ENCODE results near the gene UBR4. TPM values are rescaled to one million over a fixed set of nuclear protein-coding genes. Genes with fewer than 3 reads are reported as not detected.

UBR4 gene
- total and polyA plus RNA-seq, 2 of the 8 experiments (the other 6 are each of a cell fraction or from before 2014, with no cell fraction given): 139 to 152 TPM

DNA sequence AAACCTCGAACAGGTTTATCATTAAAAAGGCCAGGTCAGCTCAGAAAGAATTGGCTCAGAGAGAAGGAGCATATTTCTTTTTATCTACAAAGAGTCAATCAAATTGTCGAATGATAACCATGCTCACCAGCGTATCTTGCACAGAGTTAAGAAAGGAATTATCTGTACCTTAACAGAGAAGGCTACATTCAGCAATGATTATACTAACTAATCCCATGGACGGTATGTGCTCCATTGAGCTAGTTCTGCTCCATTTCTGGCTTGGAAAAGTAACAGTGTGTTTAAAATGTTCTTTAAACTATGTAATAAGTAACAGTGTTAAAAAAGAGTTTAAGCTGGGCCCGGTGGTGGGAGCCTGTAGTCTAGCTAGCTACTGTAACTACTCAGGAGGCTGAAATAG lies 4.2 kb downstream of the UBR4 start:
- no peak overlapping the region for H3K18ac ChIP-seq (ENCODE audit: extremely low read depth, low read length)
- H3K23ac ChIP-seq (ENCODE audit: insufficient read length): no peak overlapping the region
- H2BK120ac ChIP-seq (replicated peaks; ENCODE audit: low read depth, low read length): no peak overlapping the region
- H4K20me1 ChIP-seq (replicated peaks in 1 of 2; ENCODE audit: control insufficient read depth in 1 of 2, insufficient read depth in 2 of 2, low read length in 2 of 2): peaks cover 20% of the 10 kb centered on the region in 2 experiments
- no peak overlapping the region for H4K91ac ChIP-seq (replicated peaks; ENCODE audit: insufficient read length, low read length)
- no peak for FAIRE-seq
- no peak overlapping the region for H2AFZ ChIP-seq (ENCODE audit: low read length)
- no peak overlapping the region for H3K56ac ChIP-seq (replicated peaks; ENCODE audit: insufficient read length, low read depth, low read length)
- no peak overlapping the region for H2AK5ac ChIP-seq (ENCODE audit: low read depth, low read length)
- peaks cover 0 to 4% (median 0%) of the 10 kb centered on the region in 4 experiments; a peak in 2 of 7 replicates for H3K4me1 ChIP-seq (replicated peaks in 1 of 4; ENCODE audit: control insufficient read depth in 3 of 4, insufficient read depth in 4 of 4, low read length in 3 of 4)
- H3K4me3 ChIP-seq (ENCODE audit: extremely low read depth in 1 of 4, insufficient read depth in 2 of 4, low read depth in 3 of 4, low read length in 4 of 4): no peak overlapping the region
- ChIA-PET CTCF (ENCODE audit: partially characterized antibody) (interaction anchor here (0.7 to 1.7 kb wide), 2 partner anchors 52 to 445 kb away, joined by 3 read pairs; no protein-coding TSS in a partner anchor), POLR2A (ENCODE audit: partially characterized antibody) (interaction anchor here (0.7 to 6.4 kb wide), 4 partner anchors 15 to 136 kb away, joined by 3 to 42 read pairs (median 4); partner anchors contain the start of genes EMC1 and MRTO4)
- no peak overlapping the region for H3K14ac ChIP-seq (ENCODE audit: insufficient read length)
- 90% methylated on average over 5 of the region's 5 CpGs; no CpG with 5 or more reads in 1 of the 2 experiments for WGBS, 2 experiments (ENCODE audit: extremely low coverage in 1 of 2, insufficient coverage in 1 of 2, insufficient read length in 1 of 2, insufficient replicate concordance in 2 of 2, low coverage in 1 of 2, low lambda C conversion rate in 2 of 2, missing lambda C conversion rate in 1 of 2)
- no peak overlapping the region; a peak in 1 of 7 replicates for H3K9ac ChIP-seq (replicated peaks in 1 of 4; ENCODE audit: extremely low read depth in 1 of 4, low read depth in 3 of 4, low read length in 3 of 4)
- no peak overlapping the region for H2BK15ac ChIP-seq (ENCODE audit: low read length)
- H4K5ac ChIP-seq (ENCODE audit: insufficient read length, low read depth, low read length): no peak overlapping the region
- DNase-seq (ENCODE audit: low read depth in 1 of 2, low spot score in 2 of 2): no peak
- peaks cover 0 to 7% (median 0%) of the 10 kb centered on the region in 4 experiments; a peak in 2 of 8 replicates for H3K36me3 ChIP-seq (ENCODE audit: control insufficient read depth in 2 of 4, insufficient read depth in 4 of 4, low read length in 3 of 4)
- H2BK5ac ChIP-seq (ENCODE audit: low read depth, low read length): no peak overlapping the region
- H4K8ac ChIP-seq (ENCODE audit: extremely low read depth, insufficient read depth, low read length): no peak overlapping the region
- peaks cover under 1% of the 10 kb centered on the region for H3K79me1 ChIP-seq (ENCODE audit: low read depth, low read length)
- no peak overlapping the region for H3K4ac ChIP-seq (replicated peaks; ENCODE audit: insufficient read length, low read depth, low read length)
- no peaks in the 10 kb centered on the region for H3K9me3 ChIP-seq (ENCODE audit: insufficient read depth in 2 of 2, low read depth in 1 of 2, low read length in 1 of 2)
- no peak overlapping the region for H2BK20ac ChIP-seq (ENCODE audit: low read length)
- no peaks in the 10 kb centered on the region for H3K27me3 ChIP-seq (replicated peaks in 1 of 4; ENCODE audit: control insufficient read depth in 3 of 4, extremely low read depth in 1 of 4, insufficient read depth in 3 of 4, low read length in 3 of 4)
- no peak overlapping the region for H3K27ac ChIP-seq (ENCODE audit: low read depth, low read length)
- H3K79me2 ChIP-seq (ENCODE audit: control insufficient read depth in 1 of 2, insufficient read depth in 2 of 2, low read length in 2 of 2): peaks cover 60 to 92% of the 10 kb centered on the region in 2 experiments
- no peak overlapping the region for H2BK12ac ChIP-seq (ENCODE audit: low read depth, low read length)
- TF ChIP-seq CEBPB (IDR thresholded peaks at IDR 0.05; ENCODE audit: low read depth, low read length): no peak
- TF ChIP-seq TBP (IDR thresholded peaks at IDR 0.05; ENCODE audit: low read depth, low read length): no peak
- TF ChIP-seq RNF2 (IDR thresholded peaks at IDR 0.05; ENCODE audit: borderline replicate concordance, low read depth, low read length, missing control alignments, poor library complexity, severe bottlenecking): no peak
- no peak for TF ChIP-seq EGR1 (IDR thresholded peaks at IDR 0.05; ENCODE audit: borderline replicate concordance, low read depth, low read length)
- TF ChIP-seq TCF12 (IDR thresholded peaks at IDR 0.05; ENCODE audit: low read depth, low read length): no peak
- TF ChIP-seq NRF1 (IDR thresholded peaks at IDR 0.05; ENCODE audit: low read depth, low read length): no peak
- no peak for TF ChIP-seq POLR2A (IDR thresholded peaks at IDR 0.05; ENCODE audit: control extremely low read depth in 1 of 2, low read depth in 2 of 2, low read length in 2 of 2)
- TF ChIP-seq SP4 (IDR thresholded peaks at IDR 0.05; ENCODE audit: low read length): no peak
- TF ChIP-seq BACH1 (IDR thresholded peaks at IDR 0.05; ENCODE audit: low read length): no peak
- peaks cover 8% of the 10 kb centered on the region for H3K23me2 ChIP-seq (ENCODE audit: low read depth, low read length)
- H3K4me2 ChIP-seq (ENCODE audit: insufficient read depth in 1 of 2, low read depth in 2 of 2, low read length in 2 of 2): no peak overlapping the region
